Calu3 (cell line): ENCODE data around the gene CENPN. TPM values are rescaled to one million over a fixed set of nuclear protein-coding genes. Genes with fewer than 3 reads are reported as not detected.

ENCODE experiments used
- BruUV-seq: library from RNA; stranded (reverse); fragments of 400-500 nt; replicated peaks from 2 replicates; lab custom pipeline; 2021; lab: Mats Ljungman, UMichigan
- CTCF ChIA-PET: fragments of 300-600 bp; sonication (Branson Sonifier 250); formaldehyde crosslinking; loops from one replicate; lab custom pipeline; 2022; ENCODE audit warnings: antibody characterized with exemption; lab: Charles Lee
- DNase-seq: peaks from one replicate; pipeline ENCODE4 v3.0.0; 2022
- H3K27ac Mint-ChIP-seq: one replicate; pipeline ENCODE4 v1.8.0; 2022; ENCODE audit warnings: mixed read lengths; ENCODE audit not compliant: unreplicated experiment
- H3K27me3 Mint-ChIP-seq: one replicate; pipeline ENCODE4 v1.8.0; 2022; ENCODE audit warnings: mixed read lengths; ENCODE audit not compliant: unreplicated experiment
- H3K36me3 Mint-ChIP-seq: one replicate; pipeline ENCODE4 v1.8.0; 2022; ENCODE audit warnings: mild to moderate bottlenecking, moderate library complexity, mixed read lengths; ENCODE audit not compliant: insufficient read depth, unreplicated experiment
- H3K4me1 Mint-ChIP-seq: one replicate; pipeline ENCODE4 v1.8.0; 2022; ENCODE audit warnings: mild to moderate bottlenecking, low read depth, mixed read lengths; ENCODE audit not compliant: unreplicated experiment
- H3K4me3 Mint-ChIP-seq: one replicate; pipeline ENCODE4 v1.8.0; 2022; ENCODE audit warnings: mild to moderate bottlenecking, low read depth, moderate library complexity, mixed read lengths; ENCODE audit not compliant: unreplicated experiment
- H3K9me3 Mint-ChIP-seq: one replicate; pipeline ENCODE4 v1.8.0; 2022; ENCODE audit warnings: low read depth, mixed read lengths; ENCODE audit not compliant: unreplicated experiment
- CTCF ChIP-seq: fragments of 200-600 bp; IDR thresholded peaks from one replicate; pipeline ENCODE4 v1.8.0; 2022; ENCODE audit warnings: antibody characterized with exemption; ENCODE audit not compliant: unreplicated experiment
- intact Hi-C: fragments of 100-400 bp; cut with micrococcal nuclease; formaldehyde crosslinking; loops from one replicate; pipeline ENCODE4 v1.10.0; 2022; ENCODE audit not compliant: unreplicated experiment
- total RNA-seq: library from RNA; stranded (reverse); gene quantifications from 2 replicates; pipeline ENCODE4 v1.2.3, GENCODE V29; 2022

Gene CENPN
- total RNA-seq, 1 experiment from 2014 or later, result 81.5 TPM

- intact Hi-C loops, result no loop called here
- H3K27ac Mint-ChIP-seq, result no peak overlapping the region
- TF ChIP-seq CTCF, result no peak
- H3K4me1 Mint-ChIP-seq, result peaks cover 35% of the 10 kb centered on the region
- H3K4me3 Mint-ChIP-seq, result no peak overlapping the region
- H3K9me3 Mint-ChIP-seq, result no peaks in the 10 kb centered on the region
- H3K36me3 Mint-ChIP-seq, result peaks cover 19% of the 10 kb centered on the region
- no TSS peak for BruUV-seq
- DNase-seq, result no peak
- CTCF ChIA-PET, result interaction anchor here (1.1 kb wide), 1 partner anchor 32 kb away, joined by 3 read pairs; no protein-coding TSS in a partner anchor
- no peaks in the 10 kb centered on the region for H3K27me3 Mint-ChIP-seq
Observed at GRCh38 chr16:80972611-80973010, 34.4 kb upstream of the CENPN start.

- intact Hi-C loops, result no loop called here
- no peaks in the 10 kb centered on the region for H3K9me3 Mint-ChIP-seq
- TF ChIP-seq CTCF, result no peak
- CTCF ChIA-PET, result interaction anchor here (1.4 to 1.5 kb wide), 2 partner anchors 30 to 62 kb away, joined by 4 to 7 read pairs; partner anchors contain the start of gene ATMIN
- no peak overlapping the region for H3K4me3 Mint-ChIP-seq
- no TSS peak for BruUV-seq
- no peak for DNase-seq
- H3K27ac Mint-ChIP-seq, result no peak overlapping the region
- H3K36me3 Mint-ChIP-seq, result peaks cover 16% of the 10 kb centered on the region
- H3K4me1 Mint-ChIP-seq, result peaks cover 37% of the 10 kb centered on the region
- H3K27me3 Mint-ChIP-seq, result no peaks in the 10 kb centered on the region
Observed at GRCh38 chr16:80973991-80974390, 33.0 kb upstream of the CENPN start.

DNA sequence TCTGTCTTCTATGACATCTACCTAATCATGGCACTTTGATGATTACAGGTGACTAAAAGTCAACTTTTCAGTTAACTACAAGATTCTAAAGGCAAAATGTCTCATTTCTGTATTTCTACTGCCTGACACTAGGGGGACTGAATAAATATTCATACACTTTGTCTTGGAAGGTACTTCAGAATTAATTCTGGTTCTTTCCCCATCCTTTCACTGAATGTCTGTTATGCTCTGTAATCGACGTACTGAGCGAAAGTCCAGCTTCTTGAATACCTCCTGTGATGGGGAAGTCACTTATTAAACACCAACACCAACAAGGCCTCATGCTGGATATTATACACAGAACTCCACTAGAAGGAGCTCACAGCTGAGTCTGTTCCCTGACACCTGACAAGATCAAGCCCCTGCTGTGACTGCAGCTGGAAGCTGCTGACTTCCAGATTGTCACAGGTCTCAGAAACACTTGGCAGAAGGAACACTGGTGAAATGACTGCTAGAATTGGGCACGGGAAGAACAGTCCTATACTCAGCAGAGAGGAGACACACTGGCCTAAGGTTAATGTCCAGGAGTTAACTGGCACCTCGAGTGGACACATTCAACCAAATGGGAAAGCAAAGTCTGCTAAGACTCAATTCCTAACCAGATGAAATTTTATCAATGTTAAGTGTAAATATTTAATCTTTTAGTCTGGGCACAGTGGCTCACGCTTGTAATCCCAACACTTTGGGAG, 32.2 kb upstream of the CENPN start:
- no peak for DNase-seq
- intact Hi-C loops, result no loop called here
- Mint-ChIP-seq H3K36me3 (peaks cover 13% of the 10 kb centered on the region), H3K27ac (no peak overlapping the region), H3K9me3 (no peaks in the 10 kb centered on the region), H3K4me1 (peaks cover 29% of the 10 kb centered on the region), H3K4me3 (no peak overlapping the region), H3K27me3 (no peaks in the 10 kb centered on the region)
- TF ChIP-seq CTCF, result peak; percentile 19
- no TSS peak for BruUV-seq
- CTCF ChIA-PET, result interaction anchor here (0.6 to 1.5 kb wide), 5 partner anchors 11 to 61 kb away, joined by 3 to 7 read pairs (median 4); partner anchors contain the start of gene ATMIN

DNA sequence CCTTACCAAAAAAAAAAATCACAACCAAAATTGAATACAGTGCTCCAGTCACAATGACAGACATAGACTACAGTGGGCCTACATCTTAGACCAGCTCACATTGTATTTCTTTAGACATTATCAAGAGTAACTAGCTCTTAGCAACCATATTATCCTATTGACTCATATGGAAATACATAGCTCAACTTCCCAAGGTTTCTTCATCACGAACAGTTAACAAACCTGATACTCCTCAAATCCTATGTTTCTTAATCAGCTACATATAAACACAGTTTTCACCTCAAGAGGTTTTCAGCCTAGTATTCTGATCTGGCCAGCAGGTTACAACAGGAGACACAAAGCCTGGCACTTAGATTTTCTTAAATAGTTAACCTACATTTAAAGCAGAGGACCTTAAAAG, 30.1 kb upstream of the CENPN start:
- H3K4me1 Mint-ChIP-seq, result peaks cover 29% of the 10 kb centered on the region
- intact Hi-C loops, result loop anchor here (2.0 kb wide), 1 partner anchor 16 kb away; no protein-coding TSS in a partner anchor
- H3K36me3 Mint-ChIP-seq, result peaks cover 19% of the 10 kb centered on the region
- BruUV-seq, result no TSS peak
- CTCF ChIA-PET, result interaction anchor here (0.6 kb wide), 1 partner anchor 8 kb away, joined by 3 read pairs; no protein-coding TSS in a partner anchor
- no peak for TF ChIP-seq CTCF
- no peak overlapping the region for H3K27ac Mint-ChIP-seq
- no peak overlapping the region for H3K4me3 Mint-ChIP-seq
- H3K9me3 Mint-ChIP-seq, result no peaks in the 10 kb centered on the region
- no peaks in the 10 kb centered on the region for H3K27me3 Mint-ChIP-seq
- DNase-seq, result no peak
